Osteoblast (primary cell): ENCODE measurements around the gene TBC1D21. TPM values are rescaled to one million over a fixed set of nuclear protein-coding genes. Genes with fewer than 3 reads are reported as not detected.

Source experiments
- DNase-seq: peaks from one replicate; pipeline ENCODE4 v3.0.0; 2011; ENCODE audit warnings: low spot score, mixed read lengths; ENCODE audit not compliant: insufficient read length; ENCODE audit errors: missing footprints
- H2AFZ ChIP-seq: 2 replicates; pipeline ENCODE4 v1.6.0; 2011; ENCODE audit warnings: mild to moderate bottlenecking, low read length
- H3K27ac ChIP-seq: 2 replicates; pipeline ENCODE4 v1.5.1; 2011; ENCODE audit warnings: mild to moderate bottlenecking, low read depth, low read length, moderate library complexity
- H3K27me3 ChIP-seq: 2 replicates; pipeline ENCODE4 v1.6.0; 2012; ENCODE audit warnings: mild to moderate bottlenecking, control low read depth, inconsistent platforms, low read length, moderate library complexity; ENCODE audit not compliant: insufficient read depth
- H3K36me3 ChIP-seq: 2 replicates; pipeline ENCODE4 v1.5.1; 2011; ENCODE audit warnings: mild to moderate bottlenecking, low read length, control low read depth, moderate library complexity; ENCODE audit not compliant: insufficient read depth
- H3K4me1 ChIP-seq: 2 replicates; pipeline ENCODE4 v1.5.1; 2011; ENCODE audit warnings: mild to moderate bottlenecking, low read length, control low read depth, moderate library complexity; ENCODE audit not compliant: insufficient read depth
- H3K4me2 ChIP-seq: 2 replicates; pipeline ENCODE4 v1.6.0; 2011; ENCODE audit warnings: mild to moderate bottlenecking, low read length; ENCODE audit not compliant: insufficient read depth
- H3K4me3 ChIP-seq: fragments of 200-600 bp; sonication (generic); 3 replicates; pipeline ENCODE4 v1.5.1; 2012; ENCODE audit warnings: mild to moderate bottlenecking, low read length, inconsistent platforms; ENCODE audit not compliant: insufficient read depth
- H3K79me2 ChIP-seq: 2 replicates; pipeline ENCODE4 v1.6.0; 2012; ENCODE audit warnings: mild to moderate bottlenecking, low read length, control low read depth, inconsistent platforms; ENCODE audit not compliant: insufficient read depth
- H3K9me3 ChIP-seq: 2 replicates; pipeline ENCODE4 v1.5.1; 2011; ENCODE audit warnings: low read depth, low read length, control low read depth
- H4K20me1 ChIP-seq: 2 replicates; pipeline ENCODE4 v1.6.0; 2012; ENCODE audit warnings: mild to moderate bottlenecking, low read length, control low read depth; ENCODE audit not compliant: insufficient read depth
- total RNA-seq: library from RNA; depleted of rRNA; stranded (reverse); fragments of >200 nt; gene quantifications from 2 replicates; pipeline ENCODE4 v1.2.3, GENCODE V29; 2012
- TF ChIP-seq, protein P1 (sequence below): IDR thresholded peaks from 2 replicates; pipeline ENCODE4 v1.5.1; 2011; ENCODE audit warnings: mild to moderate bottlenecking, low read depth, low read length, moderate library complexity; ENCODE audit errors: extremely low read depth

The TBC1D21 gene
- total RNA-seq, 1 donor: not detected

DNA sequence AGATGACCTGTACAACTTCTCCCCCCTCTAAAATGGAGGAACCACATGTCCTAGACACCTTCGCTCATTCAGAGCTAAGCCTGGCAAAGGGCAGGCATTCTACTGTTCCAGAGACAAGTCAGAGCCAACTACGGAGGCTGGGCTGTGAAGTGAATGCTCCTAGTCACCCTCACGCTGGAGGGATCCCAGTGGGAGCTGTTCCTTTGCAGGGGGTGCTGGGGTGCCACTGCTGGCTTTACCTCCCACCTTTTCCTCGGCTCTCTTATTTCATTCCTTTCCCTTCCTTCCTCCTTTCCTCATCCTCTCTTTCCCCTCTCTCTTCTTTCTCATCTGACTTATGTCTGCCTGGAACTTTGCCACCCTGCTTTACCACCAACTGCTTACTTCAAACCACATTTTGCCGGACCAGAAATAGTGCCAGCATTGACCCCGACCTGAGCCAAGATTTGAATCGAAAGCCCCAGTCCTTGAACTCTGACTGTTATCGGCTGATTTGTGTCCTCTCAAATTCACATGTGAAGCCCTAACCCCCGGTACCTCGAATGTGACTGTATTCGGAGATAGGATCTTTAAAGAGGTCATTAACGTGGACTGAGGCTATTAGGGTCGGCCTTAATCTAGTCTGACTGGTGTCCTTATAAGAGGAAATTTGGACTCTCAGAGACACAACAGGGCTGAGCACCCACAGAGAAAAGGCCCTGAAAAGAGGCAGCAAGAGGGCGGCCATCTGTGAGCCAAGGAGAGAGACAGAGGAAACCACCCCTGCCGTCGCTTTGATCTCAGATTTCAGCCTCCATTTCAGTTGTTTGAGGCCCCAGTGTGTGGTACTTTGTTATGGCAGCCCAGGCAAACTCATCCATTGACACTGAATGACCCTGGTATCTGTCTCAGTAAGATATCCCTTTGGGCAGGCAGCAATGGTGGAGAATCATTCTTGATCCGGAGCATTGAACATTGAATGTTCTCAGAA, 31.3 kb upstream of the TBC1D21 start:
- H3K9me3 ChIP-seq: no peaks in the 10 kb centered on the region
- no peak for DNase-seq
- no peaks in the 10 kb centered on the region for H3K4me1 ChIP-seq
- no peaks in the 10 kb centered on the region for H3K79me2 ChIP-seq
- peaks cover 51% of the 10 kb centered on the region for H3K27me3 ChIP-seq
- H3K4me2 ChIP-seq: no peak overlapping the region
- no peaks in the 10 kb centered on the region for H4K20me1 ChIP-seq
- no peak overlapping the region for H3K4me3 ChIP-seq
- no peak overlapping the region for H2AFZ ChIP-seq
- TF ChIP-seq, protein P1, sequence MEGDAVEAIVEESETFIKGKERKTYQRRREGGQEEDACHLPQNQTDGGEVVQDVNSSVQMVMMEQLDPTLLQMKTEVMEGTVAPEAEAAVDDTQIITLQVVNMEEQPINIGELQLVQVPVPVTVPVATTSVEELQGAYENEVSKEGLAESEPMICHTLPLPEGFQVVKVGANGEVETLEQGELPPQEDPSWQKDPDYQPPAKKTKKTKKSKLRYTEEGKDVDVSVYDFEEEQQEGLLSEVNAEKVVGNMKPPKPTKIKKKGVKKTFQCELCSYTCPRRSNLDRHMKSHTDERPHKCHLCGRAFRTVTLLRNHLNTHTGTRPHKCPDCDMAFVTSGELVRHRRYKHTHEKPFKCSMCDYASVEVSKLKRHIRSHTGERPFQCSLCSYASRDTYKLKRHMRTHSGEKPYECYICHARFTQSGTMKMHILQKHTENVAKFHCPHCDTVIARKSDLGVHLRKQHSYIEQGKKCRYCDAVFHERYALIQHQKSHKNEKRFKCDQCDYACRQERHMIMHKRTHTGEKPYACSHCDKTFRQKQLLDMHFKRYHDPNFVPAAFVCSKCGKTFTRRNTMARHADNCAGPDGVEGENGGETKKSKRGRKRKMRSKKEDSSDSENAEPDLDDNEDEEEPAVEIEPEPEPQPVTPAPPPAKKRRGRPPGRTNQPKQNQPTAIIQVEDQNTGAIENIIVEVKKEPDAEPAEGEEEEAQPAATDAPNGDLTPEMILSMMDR: no peak
- H3K27ac ChIP-seq: no peak overlapping the region
- H3K36me3 ChIP-seq: no peaks in the 10 kb centered on the region

DNA sequence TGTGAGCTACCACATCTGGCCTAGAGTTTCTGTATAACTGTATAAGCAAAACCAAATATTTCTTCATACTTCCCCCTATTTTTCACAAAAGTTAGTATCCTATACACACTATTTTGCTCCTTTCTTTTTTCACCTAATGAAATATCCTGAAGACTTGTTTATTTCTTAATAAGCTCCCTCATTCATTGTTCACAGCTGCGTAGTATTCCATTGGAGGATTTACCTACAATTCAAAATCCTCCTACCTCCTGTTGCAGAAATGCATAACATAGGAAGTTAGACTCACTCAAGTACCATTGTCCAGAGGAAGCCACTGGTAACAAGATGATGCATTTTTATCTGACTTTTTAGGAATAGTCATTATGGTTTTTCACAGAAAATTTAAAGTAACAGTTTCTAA, 29.6 kb upstream of the TBC1D21 start:
- no peaks in the 10 kb centered on the region for H3K79me2 ChIP-seq
- no peak overlapping the region for H3K4me3 ChIP-seq
- no peak overlapping the region for H3K4me2 ChIP-seq
- DNase-seq: no peak
- no peak overlapping the region for H2AFZ ChIP-seq
- peaks cover 44% of the 10 kb centered on the region for H3K27me3 ChIP-seq
- H3K27ac ChIP-seq: no peak overlapping the region
- no peaks in the 10 kb centered on the region for H3K4me1 ChIP-seq
- H4K20me1 ChIP-seq: no peaks in the 10 kb centered on the region
- H3K36me3 ChIP-seq: no peaks in the 10 kb centered on the region
- TF ChIP-seq, protein P1: no peak
- H3K9me3 ChIP-seq: no peaks in the 10 kb centered on the region

DNA sequence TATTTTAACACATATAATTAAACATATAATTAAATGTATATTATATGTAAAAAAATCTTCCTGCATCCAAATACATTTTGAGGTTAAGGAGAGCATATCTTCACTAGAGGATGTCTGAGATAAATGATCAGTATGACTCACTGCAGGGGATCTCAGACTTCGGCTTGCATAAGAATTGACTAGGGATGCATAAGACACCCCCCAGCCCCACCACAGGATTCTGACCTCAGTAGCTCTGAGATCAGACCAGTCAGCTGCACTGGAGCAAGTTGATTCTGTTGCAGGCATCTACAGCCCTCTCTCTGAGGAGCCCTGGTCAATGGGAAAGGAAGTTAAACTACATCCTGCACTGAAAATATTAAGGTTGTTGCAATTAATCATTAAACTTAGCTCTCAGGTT, 29.0 kb upstream of the TBC1D21 start:
- H3K4me1 ChIP-seq: no peaks in the 10 kb centered on the region
- DNase-seq: no peak
- TF ChIP-seq, protein P1: no peak
- H3K79me2 ChIP-seq: no peaks in the 10 kb centered on the region
- H3K9me3 ChIP-seq: no peaks in the 10 kb centered on the region
- H3K4me3 ChIP-seq: no peak overlapping the region
- H4K20me1 ChIP-seq: no peaks in the 10 kb centered on the region
- no peak overlapping the region for H3K27ac ChIP-seq
- no peaks in the 10 kb centered on the region for H3K36me3 ChIP-seq
- no peak overlapping the region for H2AFZ ChIP-seq
- peaks cover 38% of the 10 kb centered on the region for H3K27me3 ChIP-seq
- no peak overlapping the region for H3K4me2 ChIP-seq

DNA sequence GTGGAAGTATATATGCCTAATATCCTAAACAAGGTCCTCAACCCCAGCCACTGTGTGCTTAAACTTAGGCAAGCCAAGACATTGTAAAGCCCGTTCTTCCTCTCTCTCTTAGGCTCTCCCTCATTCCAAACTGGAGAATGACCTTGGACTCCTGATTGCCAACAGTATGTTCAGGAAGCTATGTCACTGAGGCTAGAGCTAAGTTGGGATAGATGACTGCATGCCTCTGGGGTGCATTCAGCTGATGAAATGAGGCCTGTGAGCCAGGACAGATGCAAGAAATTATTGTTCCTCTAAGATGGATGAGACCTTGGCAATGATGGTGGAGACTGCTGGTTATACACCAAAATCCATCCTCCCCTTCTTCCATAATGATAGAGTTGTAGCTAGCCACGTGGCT, 27.9 kb upstream of the TBC1D21 start:
- Histone ChIP-seq H3K9me3 (no peaks in the 10 kb centered on the region), H3K4me1 (no peaks in the 10 kb centered on the region), H3K27ac (no peak overlapping the region), H3K36me3 (no peaks in the 10 kb centered on the region), H3K79me2 (no peaks in the 10 kb centered on the region), H3K27me3 (peaks cover 27% of the 10 kb centered on the region), H3K4me3 (no peak overlapping the region), H4K20me1 (no peaks in the 10 kb centered on the region), H2AFZ (no peak overlapping the region), H3K4me2 (no peak overlapping the region)
- TF ChIP-seq, protein P1: no peak
- no peak for DNase-seq
